H9 (cell line): ENCODE measurements around the gene CREBRF. TPM values are rescaled to one million over a fixed set of nuclear protein-coding genes. Genes with fewer than 3 reads are reported as not detected.

Experiments
- DNase-seq: peaks from one replicate; pipeline ENCODE4 v3.0.0-alpha.2; 2017
- H2AFZ ChIP-seq: one replicate; pipeline ENCODE4 v1.6.1; 2013; ENCODE audit warnings: mild to moderate bottlenecking, low read length, control low read depth, moderate library complexity
- H2AK5ac ChIP-seq: 2 replicates; pipeline ENCODE4 v1.6.1; 2013; ENCODE audit warnings: low read length, control low read depth, mixed read lengths; ENCODE audit not compliant: insufficient read length
- H2BK120ac ChIP-seq: one replicate; pipeline ENCODE4 v1.6.1; 2013; ENCODE audit warnings: low read depth, mild to moderate bottlenecking, low read length, control low read depth, inconsistent platforms; ENCODE audit not compliant: poor library complexity, severe bottlenecking
- H2BK12ac ChIP-seq: 2 replicates; pipeline ENCODE4 v1.6.1; 2013; ENCODE audit warnings: low read length, control low read depth, mixed read lengths, low read depth; ENCODE audit not compliant: insufficient read length
- H2BK15ac ChIP-seq: 2 replicates; pipeline ENCODE4 v1.6.1; 2013; ENCODE audit warnings: low read depth, low read length, control low read depth
- H2BK20ac ChIP-seq: one replicate; pipeline ENCODE4 v1.6.1; 2013; ENCODE audit warnings: low read depth, mild to moderate bottlenecking, low read length, control low read depth, inconsistent platforms; ENCODE audit not compliant: poor library complexity, severe bottlenecking
- H2BK5ac ChIP-seq: 2 replicates; pipeline ENCODE4 v1.6.1; 2013; ENCODE audit warnings: low read length, control low read depth, mixed read lengths; ENCODE audit not compliant: insufficient read length
- H3K14ac ChIP-seq: 2 replicates; pipeline ENCODE4 v1.6.1; 2013; ENCODE audit warnings: low read length, control low read depth; ENCODE audit not compliant: insufficient read depth
- H3K18ac ChIP-seq: 2 replicates; pipeline ENCODE4 v1.6.1; 2013; ENCODE audit warnings: low read depth, mild to moderate bottlenecking, mixed read lengths, low read length, control low read depth; ENCODE audit not compliant: insufficient read length
- H3K23ac ChIP-seq: 2 replicates; pipeline ENCODE4 v1.6.1; 2013; ENCODE audit warnings: low read length, control low read depth, mixed read lengths, low read depth; ENCODE audit not compliant: insufficient read length
- H3K23me2 ChIP-seq: 2 replicates; pipeline ENCODE4 v1.6.1; 2013; ENCODE audit warnings: low read depth, mild to moderate bottlenecking, mixed read lengths, low read length, control low read depth; ENCODE audit not compliant: insufficient read length, poor library complexity, severe bottlenecking
- H3K27ac ChIP-seq: 2 replicates; pipeline ENCODE4 v1.5.1; 2013; ENCODE audit warnings: low read length, control low read depth, mixed read lengths, low read depth; ENCODE audit not compliant: insufficient read length
- H3K27me3 ChIP-seq: 2 replicates; pipeline ENCODE4 v1.6.1; 2013; ENCODE audit warnings: low read length, control low read depth, inconsistent platforms; ENCODE audit not compliant: insufficient read depth
- H3K4ac ChIP-seq: 2 replicates; pipeline ENCODE4 v1.6.1; 2013; ENCODE audit warnings: low read depth, mild to moderate bottlenecking, control low read depth, inconsistent platforms, low read length, moderate library complexity
- H3K4me1 ChIP-seq: 2 replicates; pipeline ENCODE4 v1.6.1; 2013; ENCODE audit warnings: low read length, control low read depth, inconsistent platforms; ENCODE audit not compliant: insufficient read depth
- H3K4me2 ChIP-seq: 2 replicates; pipeline ENCODE4 v1.6.1; 2013; ENCODE audit warnings: low read length, control low read depth, mixed read lengths; ENCODE audit not compliant: insufficient read length, insufficient read depth
- H3K56ac ChIP-seq: 2 replicates; pipeline ENCODE4 v1.6.1; 2013; ENCODE audit warnings: low read depth, mild to moderate bottlenecking, mixed read lengths, low read length, control low read depth; ENCODE audit not compliant: insufficient read length
- H3K79me1 ChIP-seq: 2 replicates; pipeline ENCODE4 v1.6.1; 2013; ENCODE audit warnings: low read depth, mild to moderate bottlenecking, moderate library complexity, low read length, control low read depth, inconsistent platforms; ENCODE audit not compliant: insufficient read depth, poor library complexity, severe bottlenecking
- H3K79me2 ChIP-seq: 2 replicates; pipeline ENCODE4 v1.6.1; 2013; ENCODE audit warnings: low read length, control low read depth, inconsistent platforms; ENCODE audit not compliant: insufficient read depth
- H3K9ac ChIP-seq: 2 replicates; pipeline ENCODE4 v1.6.1; 2013; ENCODE audit warnings: low read length, control low read depth, mixed read lengths; ENCODE audit not compliant: insufficient read length; ENCODE audit errors: extremely low read depth
- H3K9me3 ChIP-seq: one replicate; pipeline ENCODE4 v1.6.1; 2013; ENCODE audit warnings: low read depth, low read length, inconsistent platforms; ENCODE audit not compliant: control insufficient read depth
- H3T11ph ChIP-seq: one replicate; pipeline ENCODE4 v1.6.1; 2013; ENCODE audit warnings: mild to moderate bottlenecking, low read length, control low read depth, inconsistent platforms
- H4K20me1 ChIP-seq: one replicate; pipeline ENCODE4 v1.6.1; 2013; ENCODE audit not compliant: control insufficient read depth, insufficient read length, insufficient read depth
- H4K5ac ChIP-seq: 2 replicates; pipeline ENCODE4 v1.6.1; 2013; ENCODE audit warnings: low read depth, mild to moderate bottlenecking, mixed read lengths, low read length, control low read depth; ENCODE audit not compliant: insufficient read length
- H4K8ac ChIP-seq: replicated peaks from 2 replicates; pipeline ENCODE4 v1.6.1; 2013; ENCODE audit warnings: low read length, control low read depth, mixed read lengths, low read depth; ENCODE audit not compliant: insufficient read length
- H4K91ac ChIP-seq: 2 replicates; pipeline ENCODE4 v1.6.1; 2013; ENCODE audit warnings: low read depth, mild to moderate bottlenecking, moderate library complexity, mixed read lengths, low read length, control low read depth; ENCODE audit not compliant: insufficient read length
- H3K27ac Mint-ChIP-seq, 3 experiments: 2 replicates in 2 of 3; 3 replicates in 1 of 3; pipeline ENCODE4 v1.8.0; 2020 to 2021; ENCODE audit warnings: mixed read lengths in 3 of 3, mild to moderate bottlenecking in 1 of 3, moderate library complexity in 1 of 3
- H3K27me3 Mint-ChIP-seq: 2 replicates; pipeline ENCODE4 v1.8.0; 2021; ENCODE audit warnings: low read depth, mild to moderate bottlenecking, moderate library complexity, mixed read lengths
- H3K36me3 Mint-ChIP-seq, 3 experiments: 2 replicates in 2 of 3; 3 replicates in 1 of 3; pipeline ENCODE4 v1.8.0; 2020 to 2021; ENCODE audit warnings: low read depth in 3 of 3, mixed read lengths in 3 of 3; ENCODE audit not compliant: insufficient read depth in 1 of 3
- H3K4me1 Mint-ChIP-seq, 2 experiments: 2 replicates each; pipeline ENCODE4 v1.8.0; 2020; ENCODE audit warnings: mixed read lengths in 2 of 2
- H3K4me3 Mint-ChIP-seq, 2 experiments: 2 replicates in 1 of 2; 3 replicates in 1 of 2; pipeline ENCODE4 v1.8.0; 2020 to 2021; ENCODE audit warnings: mild to moderate bottlenecking in 2 of 2, mixed read lengths in 2 of 2, moderate library complexity in 1 of 2
- H3K9me3 Mint-ChIP-seq, 2 experiments: 2 replicates in 1 of 2; 3 replicates in 1 of 2; pipeline ENCODE4 v1.8.0; 2020; ENCODE audit warnings: mild to moderate bottlenecking in 2 of 2, mixed read lengths in 2 of 2, moderate library complexity in 1 of 2
- CTCF ChIP-seq: fragments of 200-600 bp; sonication (generic); conservative IDR thresholded peaks from 3 replicates; pipeline ENCODE4 v1.8.0; 2021; ENCODE audit warnings: antibody characterized with exemption, mild to moderate bottlenecking
- WGBS: extraction: QIAGEN DNeasy Blood & Tissue Kit; methylation state at CpG from one replicate; pipeline ENCODE4 v1.1.7; 2013; ENCODE audit warnings: missing lambda C conversion rate, low lambda C conversion rate, mixed read lengths; ENCODE audit not compliant: insufficient read length; ENCODE audit errors: extremely low coverage; 5-methylcytosine and 5-hydroxymethylcytosine counted together
- total RNA-seq: library from RNA; stranded (reverse); gene quantifications from 2 replicates; pipeline ENCODE4 v1.2.1, GENCODE V29; 2021

Gene CREBRF
- total RNA-seq, 1 experiment from 2014 or later: 2.7 TPM

DNA sequence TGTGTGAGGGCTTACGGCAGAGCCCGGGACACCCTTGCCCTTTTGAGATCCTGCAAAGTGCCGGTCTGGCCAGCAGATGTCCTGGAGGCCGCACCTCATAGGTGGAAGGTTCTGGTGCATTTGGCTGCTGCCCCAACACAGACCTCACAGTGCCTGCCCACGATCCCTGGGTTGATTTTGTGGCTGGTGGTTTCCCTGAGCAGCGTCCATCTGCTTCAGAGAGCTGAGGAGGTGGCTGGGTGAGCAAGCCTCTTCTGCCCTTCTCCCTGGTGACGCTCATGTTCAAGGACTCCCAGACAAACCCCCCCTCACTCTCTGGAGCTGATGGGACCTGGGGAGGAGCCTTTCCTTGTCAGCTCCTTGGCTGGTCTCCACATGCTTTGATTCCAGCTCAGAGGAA lies 107.1 kb downstream of the CREBRF start:
- Histone ChIP-seq H3K27ac (no peak overlapping the region), H3K4ac (no peak overlapping the region), H3K14ac (no peak overlapping the region), H3K56ac (no peak overlapping the region), H3K23me2 (no peaks in the 10 kb centered on the region), H4K91ac (no peak overlapping the region), H3K18ac (no peak overlapping the region), H2BK5ac (no peak overlapping the region), H3T11ph (no peak overlapping the region), H3K9me3 (no peaks in the 10 kb centered on the region), H3K9ac (no peak overlapping the region), H2BK20ac (no peak overlapping the region), H3K23ac (no peak overlapping the region), H2BK15ac (no peak overlapping the region), H2BK12ac (no peak overlapping the region), H3K79me1 (no peaks in the 10 kb centered on the region), H3K27me3 (no peaks in the 10 kb centered on the region), H4K5ac (no peak overlapping the region), H3K79me2 (no peaks in the 10 kb centered on the region), H3K4me2 (no peak overlapping the region), H4K8ac (no peak overlapping the region), H2AFZ (no peak overlapping the region), H2AK5ac (no peak overlapping the region), H2BK120ac (no peak overlapping the region), H4K20me1 (no peaks in the 10 kb centered on the region), H3K4me1 (no peaks in the 10 kb centered on the region)
- no CpG with 5 or more reads among the region's 7 CpGs for WGBS
- Mint-ChIP-seq H3K36me3 (peaks cover 0 to 22% (median 0%) of the 10 kb centered on the region in 3 experiments; a peak in 3 of 7 replicates), H3K4me3 (no peak overlapping the region), H3K9me3 (no peaks in the 10 kb centered on the region), H3K27me3 (peaks cover 2% of the 10 kb centered on the region; the same call in 1 of the 2 replicates), H3K4me1 (no peaks in the 10 kb centered on the region), H3K27ac (no peak overlapping the region; a peak in 2 of 7 replicates)
- TF ChIP-seq CTCF: peak; percentile 20; the same call in 1 of the 3 replicates
- DNase-seq: no peak
